Measurements from ENCODE around the gene RWDD3.

The RWDD3 gene

DNA sequence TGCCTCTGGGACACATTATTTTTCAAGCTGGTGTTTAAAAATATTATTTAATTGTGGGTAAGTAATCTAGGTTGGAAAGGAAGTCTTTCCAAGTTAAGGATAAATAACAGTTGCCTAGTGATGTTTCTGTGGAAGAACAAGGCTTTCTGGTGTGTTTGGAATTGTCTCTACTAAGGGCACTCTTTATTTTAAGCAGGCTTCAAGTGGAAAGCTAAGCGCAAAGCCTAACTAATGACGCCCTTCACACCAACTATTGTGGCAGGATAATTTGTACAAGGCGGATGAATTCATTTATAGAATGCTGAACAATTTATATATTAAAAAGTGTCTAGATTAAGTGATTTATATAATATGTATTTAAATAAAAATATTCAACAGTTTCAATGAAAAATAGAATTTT, 25.1 kb upstream of the RWDD3 start:
- H3K4me1 ChIP-seq (ENCODE audit: control insufficient read depth, insufficient read depth, low read length), result no peaks in the 10 kb centered on the region
- no peak overlapping the region for H3K4me3 ChIP-seq (ENCODE audit: low read depth, low read length)
- H3K27me3 ChIP-seq (ENCODE audit: control insufficient read depth, insufficient read depth, low read length), result no peaks in the 10 kb centered on the region
- H3K36me3 ChIP-seq (ENCODE audit: control insufficient read depth, insufficient read depth, low read length), result no peaks in the 10 kb centered on the region
- H3K9ac ChIP-seq (ENCODE audit: low read length), result no peak overlapping the region
- H3K9me3 ChIP-seq (ENCODE audit: control insufficient read depth, insufficient read depth, low read depth, low read length), result no peaks in the 10 kb centered on the region
- H3K27ac ChIP-seq (ENCODE audit: low read depth, low read length), result no peak overlapping the region

DNA sequence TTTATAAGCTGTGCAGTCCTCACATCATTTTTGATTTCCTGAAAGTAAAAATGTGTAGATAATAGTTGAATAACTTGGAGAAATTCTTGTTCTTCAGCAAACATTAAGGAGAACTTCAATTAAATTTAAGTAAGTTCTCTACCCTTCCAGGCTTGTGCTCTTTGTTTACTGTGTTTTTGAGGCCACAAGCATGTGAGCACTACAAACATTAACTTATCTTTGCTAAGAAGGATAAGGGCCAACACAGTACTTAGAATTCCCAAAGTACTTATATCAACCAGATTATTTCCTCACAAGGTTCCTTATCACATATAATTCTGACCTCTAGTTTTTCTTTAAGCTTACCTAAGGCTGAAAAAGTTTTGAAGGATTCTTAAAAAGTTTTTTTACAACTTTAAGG, 24.7 kb upstream of the RWDD3 start:
- Histone ChIP-seq H3K9me3 (ENCODE audit: control insufficient read depth, insufficient read depth, low read depth, low read length) (no peaks in the 10 kb centered on the region), H3K27ac (ENCODE audit: low read depth, low read length) (no peak overlapping the region), H3K4me3 (ENCODE audit: low read depth, low read length) (no peak overlapping the region), H3K9ac (ENCODE audit: low read length) (no peak overlapping the region), H3K36me3 (ENCODE audit: control insufficient read depth, insufficient read depth, low read length) (no peaks in the 10 kb centered on the region), H3K4me1 (ENCODE audit: control insufficient read depth, insufficient read depth, low read length) (no peaks in the 10 kb centered on the region), H3K27me3 (ENCODE audit: control insufficient read depth, insufficient read depth, low read length) (no peaks in the 10 kb centered on the region)

DNA sequence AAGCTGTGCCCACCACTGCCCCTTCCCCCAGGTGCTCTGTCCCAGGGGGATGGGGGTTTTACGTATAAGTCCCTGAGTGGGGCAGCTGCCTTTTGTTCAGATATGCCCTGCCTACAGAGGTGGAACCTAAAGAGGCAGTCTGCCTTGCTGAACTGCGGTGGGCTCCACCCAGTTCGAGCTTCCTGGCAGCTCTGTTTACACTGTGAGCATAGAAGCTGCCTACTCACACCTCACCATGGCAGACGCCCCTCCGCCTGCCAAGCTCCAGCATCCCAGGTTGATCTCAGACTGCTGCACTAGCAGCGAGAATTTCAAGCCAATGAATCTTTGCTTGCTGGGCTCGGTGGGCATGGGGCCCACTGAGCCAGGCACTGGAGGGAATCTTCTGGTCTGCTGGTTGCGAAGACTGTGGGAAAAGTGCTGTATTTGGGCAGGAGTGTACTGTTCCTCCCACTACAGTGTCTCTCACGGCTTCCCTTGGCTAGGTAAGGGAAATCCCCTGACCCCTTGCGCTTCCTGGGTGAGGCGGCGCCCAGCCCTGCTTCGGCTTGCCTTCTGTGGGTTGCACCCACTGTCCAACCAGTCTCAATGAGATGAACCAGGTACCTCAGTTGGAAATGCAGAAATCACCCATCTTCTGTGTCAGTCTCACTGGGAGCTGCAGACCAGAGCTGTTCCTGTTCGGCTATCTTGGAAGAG, 17.6 kb upstream of the RWDD3 start:
- Histone ChIP-seq H3K27ac (ENCODE audit: low read depth, low read length) (no peak overlapping the region), H3K4me1 (ENCODE audit: control insufficient read depth, insufficient read depth, low read length) (peaks cover 5% of the 10 kb centered on the region), H3K27me3 (ENCODE audit: control insufficient read depth, insufficient read depth, low read length) (no peaks in the 10 kb centered on the region), H3K36me3 (ENCODE audit: control insufficient read depth, insufficient read depth, low read length) (no peaks in the 10 kb centered on the region), H3K9ac (ENCODE audit: low read length) (no peak overlapping the region), H3K4me3 (ENCODE audit: low read depth, low read length) (no peak overlapping the region), H3K9me3 (ENCODE audit: control insufficient read depth, insufficient read depth, low read depth, low read length) (peaks cover 7% of the 10 kb centered on the region)

DNA sequence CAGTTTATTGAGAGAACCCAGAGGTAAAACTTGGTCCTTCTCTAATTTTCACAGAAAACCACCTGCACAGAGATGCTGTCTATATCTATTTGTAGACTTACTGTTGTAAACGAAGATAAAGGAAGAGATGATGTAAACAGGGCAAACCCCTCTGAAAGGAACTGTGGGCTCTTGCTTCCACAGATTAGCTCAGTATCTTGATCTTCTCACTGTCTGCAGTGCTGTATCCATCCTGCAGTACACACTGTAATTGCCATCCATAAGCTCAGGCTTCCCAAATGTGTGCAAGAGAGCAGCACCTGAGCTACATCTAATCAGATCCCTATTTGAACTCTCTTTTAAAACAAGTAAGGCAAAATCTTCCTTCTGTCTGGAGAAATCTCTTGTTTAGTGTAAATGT, 16.6 kb upstream of the RWDD3 start:
- Histone ChIP-seq H3K9ac (ENCODE audit: low read length) (no peak overlapping the region), H3K27ac (ENCODE audit: low read depth, low read length) (no peak overlapping the region), H3K9me3 (ENCODE audit: control insufficient read depth, insufficient read depth, low read depth, low read length) (peaks cover 7% of the 10 kb centered on the region), H3K4me1 (ENCODE audit: control insufficient read depth, insufficient read depth, low read length) (peaks cover 6% of the 10 kb centered on the region), H3K27me3 (ENCODE audit: control insufficient read depth, insufficient read depth, low read length) (no peaks in the 10 kb centered on the region), H3K4me3 (ENCODE audit: low read depth, low read length) (no peak overlapping the region), H3K36me3 (ENCODE audit: control insufficient read depth, insufficient read depth, low read length) (no peaks in the 10 kb centered on the region)

DNA sequence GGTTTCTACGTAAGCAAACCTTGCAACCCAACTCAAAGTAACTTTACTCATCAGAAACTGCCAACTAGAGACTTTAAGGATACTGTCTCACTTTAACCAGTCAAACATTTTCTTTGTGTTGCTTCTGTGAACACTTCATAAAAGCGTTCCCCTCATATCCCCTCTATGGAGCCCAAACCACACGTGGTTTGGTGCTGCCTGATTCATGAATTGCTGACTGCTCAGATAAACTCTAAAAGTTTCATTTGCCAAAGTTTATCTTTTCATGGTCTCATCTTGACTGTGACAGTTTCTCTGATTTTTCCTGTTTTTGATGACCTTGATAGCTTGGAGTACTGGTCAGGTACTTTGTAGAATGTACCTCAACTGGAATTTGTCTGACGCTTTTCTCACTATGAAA, 14.6 kb upstream of the RWDD3 start:
- no peaks in the 10 kb centered on the region for H3K27me3 ChIP-seq (ENCODE audit: control insufficient read depth, insufficient read depth, low read length)
- peaks cover 10% of the 10 kb centered on the region for H3K4me1 ChIP-seq (ENCODE audit: control insufficient read depth, insufficient read depth, low read length)
- H3K4me3 ChIP-seq (ENCODE audit: low read depth, low read length), result no peak overlapping the region
- peaks cover 7% of the 10 kb centered on the region for H3K9me3 ChIP-seq (ENCODE audit: control insufficient read depth, insufficient read depth, low read depth, low read length)
- no peak overlapping the region for H3K27ac ChIP-seq (ENCODE audit: low read depth, low read length)
- H3K36me3 ChIP-seq (ENCODE audit: control insufficient read depth, insufficient read depth, low read length), result no peaks in the 10 kb centered on the region
- H3K9ac ChIP-seq (ENCODE audit: low read length), result no peak overlapping the region

DNA sequence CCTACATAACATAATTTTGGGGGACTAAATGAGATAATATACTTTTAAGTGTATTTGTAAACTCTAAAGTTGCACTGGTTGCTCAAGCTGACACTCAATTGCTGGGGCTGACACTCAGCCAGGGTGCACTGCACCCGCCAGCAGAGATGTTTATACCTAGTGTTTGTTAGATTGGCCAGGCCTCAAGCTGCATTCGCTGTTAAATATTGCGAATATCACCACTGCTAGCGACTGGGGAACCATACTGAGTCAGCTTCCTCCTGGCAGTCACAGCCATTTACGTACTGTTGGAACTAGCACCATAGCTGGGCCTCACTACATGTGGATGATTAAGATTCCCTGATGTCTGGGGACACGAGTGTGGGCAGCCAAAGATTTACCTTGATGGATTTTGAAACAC, 12.7 kb upstream of the RWDD3 start:
- H3K27me3 ChIP-seq (ENCODE audit: control insufficient read depth, insufficient read depth, low read length), result no peaks in the 10 kb centered on the region
- no peaks in the 10 kb centered on the region for H3K36me3 ChIP-seq (ENCODE audit: control insufficient read depth, insufficient read depth, low read length)
- H3K4me1 ChIP-seq (ENCODE audit: control insufficient read depth, insufficient read depth, low read length), result peaks cover 10% of the 10 kb centered on the region
- H3K4me3 ChIP-seq (ENCODE audit: low read depth, low read length), result no peak overlapping the region
- H3K9ac ChIP-seq (ENCODE audit: low read length), result no peak overlapping the region
- H3K9me3 ChIP-seq (ENCODE audit: control insufficient read depth, insufficient read depth, low read depth, low read length), result peaks cover 7% of the 10 kb centered on the region
- no peak overlapping the region for H3K27ac ChIP-seq (ENCODE audit: low read depth, low read length)

DNA sequence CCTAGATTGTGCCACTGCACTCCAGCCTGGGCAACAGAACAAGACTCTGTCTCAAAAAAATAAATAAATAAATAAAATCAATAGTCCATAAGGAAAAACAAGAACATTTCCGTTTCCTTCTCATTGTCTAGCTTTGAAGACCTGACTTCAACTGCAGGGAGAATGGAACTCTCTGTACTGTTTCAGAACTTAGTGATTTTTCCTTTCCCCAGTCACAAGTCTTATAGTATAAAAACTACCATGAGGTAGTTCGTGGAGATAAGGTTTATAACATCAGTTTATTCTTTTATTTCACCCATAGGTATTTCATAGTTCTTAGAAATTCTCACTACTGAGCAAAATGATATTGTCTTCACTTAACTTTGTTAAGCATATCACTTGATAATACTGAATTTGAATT, 11.4 kb upstream of the RWDD3 start:
- no peaks in the 10 kb centered on the region for H3K27me3 ChIP-seq (ENCODE audit: control insufficient read depth, insufficient read depth, low read length)
- peaks cover 7% of the 10 kb centered on the region for H3K9me3 ChIP-seq (ENCODE audit: control insufficient read depth, insufficient read depth, low read depth, low read length)
- no peak overlapping the region for H3K4me3 ChIP-seq (ENCODE audit: low read depth, low read length)
- H3K4me1 ChIP-seq (ENCODE audit: control insufficient read depth, insufficient read depth, low read length), result peaks cover 10% of the 10 kb centered on the region
- no peak overlapping the region for H3K9ac ChIP-seq (ENCODE audit: low read length)
- no peaks in the 10 kb centered on the region for H3K36me3 ChIP-seq (ENCODE audit: control insufficient read depth, insufficient read depth, low read length)
- no peak overlapping the region for H3K27ac ChIP-seq (ENCODE audit: low read depth, low read length)

DNA sequence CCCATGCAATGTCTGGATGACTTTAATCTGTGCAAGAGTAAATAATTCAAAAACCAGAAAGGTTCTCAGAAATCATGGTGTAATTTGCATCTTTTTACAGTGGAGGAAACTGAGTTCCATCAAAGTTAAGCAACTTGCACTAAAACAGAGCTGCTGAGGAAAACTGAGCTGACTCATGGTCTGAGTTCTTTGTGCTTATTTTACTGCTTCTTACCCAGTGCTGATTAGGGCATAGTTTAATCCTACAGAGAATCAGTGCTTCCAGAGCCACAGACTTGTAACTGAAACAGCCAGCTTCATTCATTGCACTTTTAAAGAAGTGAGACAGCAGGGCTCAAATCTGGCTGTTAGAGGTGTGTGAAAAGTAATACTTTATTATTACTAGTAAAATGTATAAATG, 10.9 kb upstream of the RWDD3 start:
- Histone ChIP-seq H3K36me3 (ENCODE audit: control insufficient read depth, insufficient read depth, low read length) (no peaks in the 10 kb centered on the region), H3K9ac (ENCODE audit: low read length) (no peak overlapping the region), H3K27ac (ENCODE audit: low read depth, low read length) (no peak overlapping the region), H3K9me3 (ENCODE audit: control insufficient read depth, insufficient read depth, low read depth, low read length) (peaks cover 7% of the 10 kb centered on the region), H3K27me3 (ENCODE audit: control insufficient read depth, insufficient read depth, low read length) (no peaks in the 10 kb centered on the region), H3K4me3 (ENCODE audit: low read depth, low read length) (no peak overlapping the region), H3K4me1 (ENCODE audit: control insufficient read depth, insufficient read depth, low read length) (peaks cover 10% of the 10 kb centered on the region)

DNA sequence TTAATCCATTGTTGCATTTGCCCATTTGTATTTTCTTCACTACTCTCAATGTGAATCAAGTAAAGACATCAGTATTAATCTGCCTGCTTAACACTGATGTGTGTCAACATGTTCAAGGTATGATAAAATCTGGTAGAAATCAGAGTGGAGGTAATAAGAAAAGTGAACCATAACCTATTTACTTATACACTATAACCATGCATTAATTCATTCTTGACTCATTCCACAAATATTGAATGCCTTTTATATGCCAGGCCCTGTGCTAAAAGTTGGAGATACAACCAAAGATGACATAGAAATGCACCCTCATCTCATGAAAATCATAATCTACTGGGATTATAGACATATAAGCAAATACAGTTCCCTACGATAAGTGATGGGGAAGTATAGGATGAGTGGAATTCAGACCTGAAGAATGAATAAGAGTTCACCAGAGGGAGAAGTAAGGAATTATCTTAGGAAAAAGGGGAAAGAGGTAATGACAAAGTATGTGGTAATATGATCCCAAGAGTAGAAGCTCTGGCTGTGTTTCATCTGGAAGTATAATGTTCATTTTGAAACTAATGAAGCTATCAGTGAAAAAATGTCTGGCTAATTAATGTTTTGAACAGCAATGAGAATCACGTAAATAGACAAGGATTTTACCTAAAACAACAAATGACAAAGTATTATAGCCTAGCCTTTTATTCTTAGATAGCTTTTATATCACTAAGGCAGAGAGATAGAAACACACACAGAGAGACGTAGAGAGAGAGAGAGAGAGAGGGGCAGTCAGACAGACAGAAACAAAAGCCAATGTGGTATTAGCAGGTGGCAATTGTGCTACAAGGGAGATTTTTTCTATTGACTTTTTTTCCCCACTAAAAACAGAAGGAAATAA, 7.0 kb upstream of the RWDD3 start:
- Histone ChIP-seq H3K9ac (ENCODE audit: low read length) (no peak overlapping the region), H3K9me3 (ENCODE audit: control insufficient read depth, insufficient read depth, low read depth, low read length) (no peaks in the 10 kb centered on the region), H3K4me1 (ENCODE audit: control insufficient read depth, insufficient read depth, low read length) (peaks cover 4% of the 10 kb centered on the region; the same call in 1 of the 2 replicates), H3K4me3 (ENCODE audit: low read depth, low read length) (no peak overlapping the region), H3K36me3 (ENCODE audit: control insufficient read depth, insufficient read depth, low read length) (no peaks in the 10 kb centered on the region), H3K27ac (ENCODE audit: low read depth, low read length) (no peak overlapping the region), H3K27me3 (ENCODE audit: control insufficient read depth, insufficient read depth, low read length) (no peaks in the 10 kb centered on the region)

DNA sequence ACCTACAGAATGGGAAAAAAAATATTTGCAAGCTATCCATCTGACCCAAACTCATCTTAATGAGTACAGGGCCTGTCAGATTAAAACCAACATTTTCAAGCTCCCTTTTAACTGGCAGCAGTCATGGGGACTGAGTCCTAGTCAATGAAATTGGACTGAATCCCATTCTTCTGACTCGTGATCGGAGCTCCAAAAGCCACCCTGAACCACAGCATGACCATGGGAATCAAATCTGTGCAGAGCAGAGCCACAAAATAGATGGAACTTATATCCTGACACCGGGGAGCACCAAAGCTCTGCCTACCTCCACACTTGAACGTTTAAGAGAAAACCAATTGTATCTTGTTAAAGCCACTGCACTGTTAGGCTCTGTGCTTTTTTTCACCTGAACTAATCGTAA, 5.0 kb upstream of the RWDD3 start:
- Histone ChIP-seq H3K9ac (ENCODE audit: low read length) (no peak overlapping the region), H3K9me3 (ENCODE audit: control insufficient read depth, insufficient read depth, low read depth, low read length) (no peaks in the 10 kb centered on the region), H3K4me1 (ENCODE audit: control insufficient read depth, insufficient read depth, low read length) (peaks cover 11% of the 10 kb centered on the region), H3K36me3 (ENCODE audit: control insufficient read depth, insufficient read depth, low read length) (no peaks in the 10 kb centered on the region), H3K4me3 (ENCODE audit: low read depth, low read length) (no peak overlapping the region), H3K27ac (ENCODE audit: low read depth, low read length) (no peak overlapping the region), H3K27me3 (ENCODE audit: control insufficient read depth, insufficient read depth, low read length) (no peaks in the 10 kb centered on the region)

DNA sequence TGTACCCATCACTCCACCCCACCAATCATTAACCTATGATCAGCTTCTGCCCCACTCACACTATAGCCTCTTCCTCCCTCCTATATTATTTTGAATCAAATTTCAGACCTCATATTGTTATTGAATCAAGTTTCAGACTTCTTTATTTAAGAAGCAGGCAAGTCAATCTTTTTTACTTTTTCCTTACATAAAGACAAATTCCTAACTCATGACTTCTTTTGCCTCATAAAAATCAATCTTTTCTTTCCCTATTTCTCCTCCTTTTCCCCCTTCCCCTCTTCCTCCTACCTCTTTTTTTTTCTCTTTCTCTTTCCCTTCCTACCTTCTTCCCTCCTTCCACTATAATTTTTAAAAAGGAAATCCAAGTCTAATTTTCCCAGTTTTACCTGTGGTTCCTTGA, 4.3 kb upstream of the RWDD3 start:
- Histone ChIP-seq H3K4me3 (ENCODE audit: low read depth, low read length) (no peak overlapping the region), H3K27me3 (ENCODE audit: control insufficient read depth, insufficient read depth, low read length) (no peaks in the 10 kb centered on the region), H3K9me3 (ENCODE audit: control insufficient read depth, insufficient read depth, low read depth, low read length) (no peaks in the 10 kb centered on the region), H3K36me3 (ENCODE audit: control insufficient read depth, insufficient read depth, low read length) (no peaks in the 10 kb centered on the region), H3K27ac (ENCODE audit: low read depth, low read length) (no peak overlapping the region), H3K9ac (ENCODE audit: low read length) (no peak overlapping the region), H3K4me1 (ENCODE audit: control insufficient read depth, insufficient read depth, low read length) (peaks cover 11% of the 10 kb centered on the region)

Measured in HUES6 (cell line).